HUES6 (cell line): Measurements from ENCODE around the gene NOX5.
"Not testable (repeated sequence)": the region's sequence is repeated elsewhere in the genome, so short reads cannot be mapped to it uniquely, and the experiment has no call there.

ENCODE experiments used
- H3K27ac ChIP-seq: 2 replicates; pipeline ENCODE4 v1.7.0; 2013; ENCODE audit warnings: low read depth, mild to moderate bottlenecking, low read length, inconsistent platforms
- H3K27me3 ChIP-seq: 2 replicates; pipeline ENCODE4 v1.6.1; 2013; ENCODE audit warnings: low read length; ENCODE audit not compliant: control insufficient read depth, insufficient read depth
- H3K36me3 ChIP-seq: 2 replicates; pipeline ENCODE4 v1.6.1; 2013; ENCODE audit warnings: low read length; ENCODE audit not compliant: control insufficient read depth, insufficient read depth
- H3K4me1 ChIP-seq: 2 replicates; pipeline ENCODE4 v1.6.1; 2013; ENCODE audit warnings: low read length; ENCODE audit not compliant: control insufficient read depth, insufficient read depth
- H3K4me3 ChIP-seq: 2 replicates; pipeline ENCODE4 v1.5.1; 2013; ENCODE audit warnings: low read depth, low read length
- H3K9ac ChIP-seq: one replicate; pipeline ENCODE4 v1.6.1; 2013; ENCODE audit warnings: mild to moderate bottlenecking, low read length
- H3K9me3 ChIP-seq: 2 replicates; pipeline ENCODE4 v1.6.1; 2013; ENCODE audit warnings: low read depth, low read length; ENCODE audit not compliant: control insufficient read depth, insufficient read depth

Gene NOX5

DNA sequence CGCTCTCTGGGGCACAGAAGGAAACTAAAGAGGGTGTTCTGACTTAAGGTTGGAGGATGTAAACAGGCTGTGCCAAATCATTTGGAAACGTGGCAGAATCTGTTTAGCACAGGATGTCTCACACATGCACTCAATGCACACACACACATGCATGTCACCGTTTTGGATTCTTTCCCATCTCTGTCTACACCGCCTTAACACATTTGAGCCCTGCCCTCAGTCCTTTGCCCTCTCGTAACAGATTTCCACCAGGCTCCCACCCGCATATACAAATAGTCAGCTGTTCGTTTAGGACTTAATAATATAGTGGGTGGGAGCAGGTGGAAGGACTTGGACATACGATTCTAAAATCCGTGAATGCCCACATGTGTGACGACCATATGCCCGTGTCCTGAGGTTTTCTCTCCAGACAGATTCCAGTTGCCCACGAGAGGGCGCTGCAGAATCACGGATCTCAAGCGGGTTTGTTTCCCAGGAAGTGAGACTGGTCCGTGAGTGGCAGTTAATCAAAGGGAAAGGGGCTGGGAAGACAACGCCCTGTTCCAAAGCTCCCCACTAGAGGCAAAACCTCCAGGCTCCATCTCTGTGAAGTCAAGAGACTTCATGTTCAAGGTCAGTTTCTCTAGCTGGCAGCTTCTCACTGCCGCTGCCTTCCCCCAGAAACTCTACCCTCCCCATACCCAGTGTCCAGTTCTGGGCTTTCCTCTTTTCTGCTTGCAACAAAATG, 44.5 kb downstream of the NOX5 start:
- Histone ChIP-seq H3K27ac (no peak overlapping the region), H3K9me3 (no peaks in the 10 kb centered on the region)

GRCh38 chr15:69059557-69059943, 45.1 kb downstream of the NOX5 start:
- Histone ChIP-seq H3K9ac (no peak overlapping the region), H3K36me3 (no peaks in the 10 kb centered on the region), H3K9me3 (no peaks in the 10 kb centered on the region), H3K4me1 (peaks cover 10% of the 10 kb centered on the region; the same call in 1 of the 2 replicates), H3K27ac (no peak overlapping the region), H3K4me3 (no peak overlapping the region), H3K27me3 (peaks cover 20% of the 10 kb centered on the region)

More for the DNA sequence above, 44.5 kb downstream of the NOX5 start:
- Histone ChIP-seq H3K27me3 (peaks cover 20% of the 10 kb centered on the region), H3K4me3 (no peak overlapping the region), H3K36me3 (no peaks in the 10 kb centered on the region), H3K9ac (no peak overlapping the region), H3K4me1 (peaks cover 10% of the 10 kb centered on the region; the same call in 1 of the 2 replicates)

GRCh38 chr15:69060041-69060481, 45.6 kb downstream of the NOX5 start:
- Histone ChIP-seq H3K27me3 (peaks cover 20% of the 10 kb centered on the region), H3K27ac (no peak overlapping the region), H3K4me3 (no peak overlapping the region), H3K36me3 (no peaks in the 10 kb centered on the region), H3K4me1 (peaks cover 10% of the 10 kb centered on the region; the same call in 1 of the 2 replicates), H3K9ac (no peak overlapping the region), H3K9me3 (no peaks in the 10 kb centered on the region)

DNA sequence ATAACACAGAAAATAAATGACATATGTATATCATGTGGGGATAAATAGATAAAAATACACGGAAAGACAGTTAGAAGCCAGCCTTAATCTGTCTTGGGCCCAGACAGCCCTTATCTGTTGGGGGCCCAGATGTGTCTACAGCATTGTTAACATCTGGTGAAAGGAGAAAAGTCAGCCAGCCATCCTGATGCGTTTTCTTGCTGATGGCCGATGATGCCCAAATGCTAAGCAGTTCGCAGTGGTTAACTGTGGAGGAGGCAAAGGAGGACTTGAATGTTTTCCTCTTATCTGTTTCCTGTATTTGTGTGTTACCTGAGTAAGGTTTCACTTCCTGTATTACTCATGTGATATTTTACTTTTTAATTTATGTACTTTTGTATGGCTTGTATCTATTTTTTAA, 46.2 kb downstream of the NOX5 start:
- Histone ChIP-seq H3K27ac (no peak overlapping the region), H3K27me3 (peaks cover 20% of the 10 kb centered on the region), H3K4me3 (no peak overlapping the region), H3K36me3 (no peaks in the 10 kb centered on the region), H3K4me1 (peaks cover 10% of the 10 kb centered on the region; the same call in 1 of the 2 replicates), H3K9me3 (no peaks in the 10 kb centered on the region), H3K9ac (no peak overlapping the region)

GRCh38 chr15:69061414-69061842, 46.9 kb downstream of the NOX5 start:
- no peak overlapping the region for H3K27ac ChIP-seq
- H3K9ac ChIP-seq = no peak overlapping the region
- peaks cover 20% of the 10 kb centered on the region for H3K27me3 ChIP-seq
- peaks cover 10% of the 10 kb centered on the region; the same call in 1 of the 2 replicates for H3K4me1 ChIP-seq
- H3K4me3 ChIP-seq = no peak overlapping the region
- no peaks in the 10 kb centered on the region for H3K36me3 ChIP-seq
- no peaks in the 10 kb centered on the region for H3K9me3 ChIP-seq

GRCh38 chr15:69064649-69065048, 50.2 kb downstream of the NOX5 start:
- no peak overlapping the region for H3K9ac ChIP-seq
- no peak overlapping the region for H3K27ac ChIP-seq
- peaks cover 10% of the 10 kb centered on the region for H3K9me3 ChIP-seq
- no peaks in the 10 kb centered on the region for H3K36me3 ChIP-seq
- H3K4me1 ChIP-seq = peaks cover 6% of the 10 kb centered on the region; the same call in 1 of the 2 replicates
- no peak overlapping the region for H3K4me3 ChIP-seq
- peaks cover 3% of the 10 kb centered on the region; the same call in 1 of the 2 replicates for H3K27me3 ChIP-seq

GRCh38 chr15:69066007-69066995, 51.8 kb downstream of the NOX5 start:
- H3K36me3 ChIP-seq = no peaks in the 10 kb centered on the region
- peaks cover 3% of the 10 kb centered on the region; the same call in 1 of the 2 replicates for H3K27me3 ChIP-seq
- H3K9me3 ChIP-seq = peaks cover 18% of the 10 kb centered on the region
- no peaks in the 10 kb centered on the region for H3K4me1 ChIP-seq
- H3K9ac ChIP-seq = no peak overlapping the region
- no peak overlapping the region for H3K27ac ChIP-seq
- H3K4me3 ChIP-seq = no peak overlapping the region

GRCh38 chr15:69067296-69067695, 52.8 kb downstream of the NOX5 start:
- Histone ChIP-seq H3K9me3 (peaks cover 18% of the 10 kb centered on the region), H3K9ac (no peak overlapping the region), H3K4me1 (no peaks in the 10 kb centered on the region), H3K27ac (no peak overlapping the region), H3K27me3 (peaks cover 6% of the 10 kb centered on the region; the same call in 1 of the 2 replicates), H3K36me3 (no peaks in the 10 kb centered on the region), H3K4me3 (no peak overlapping the region)

DNA sequence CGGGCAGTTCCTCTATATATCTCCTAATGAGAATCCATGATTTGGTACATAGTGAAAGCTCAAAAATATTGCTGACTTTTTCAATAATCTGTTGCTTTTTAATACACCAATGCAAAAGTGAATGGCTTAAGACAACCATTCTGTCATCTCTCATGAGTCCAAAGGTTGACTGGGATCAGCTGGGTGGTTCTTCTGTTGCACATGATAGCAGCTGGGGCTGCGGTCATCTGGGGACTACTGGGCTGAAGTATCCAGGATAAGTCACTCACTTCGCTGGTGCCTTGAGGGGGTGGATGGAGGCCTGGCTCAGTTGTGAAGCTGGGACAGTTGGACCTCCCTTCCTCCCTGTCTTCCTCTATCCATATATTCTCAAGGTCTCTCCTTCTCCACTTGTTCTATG, 53.7 kb downstream of the NOX5 start:
- H3K9me3 ChIP-seq = peaks cover 22% of the 10 kb centered on the region
- no peak overlapping the region for H3K9ac ChIP-seq
- no peak overlapping the region for H3K4me3 ChIP-seq
- H3K36me3 ChIP-seq = no peaks in the 10 kb centered on the region
- H3K27ac ChIP-seq = no peak overlapping the region
- H3K4me1 ChIP-seq = no peaks in the 10 kb centered on the region
- H3K27me3 ChIP-seq = 0 out of 2 replicates have a peak, but pooled peaks cover 3% of the 10 kb centered on the region

DNA sequence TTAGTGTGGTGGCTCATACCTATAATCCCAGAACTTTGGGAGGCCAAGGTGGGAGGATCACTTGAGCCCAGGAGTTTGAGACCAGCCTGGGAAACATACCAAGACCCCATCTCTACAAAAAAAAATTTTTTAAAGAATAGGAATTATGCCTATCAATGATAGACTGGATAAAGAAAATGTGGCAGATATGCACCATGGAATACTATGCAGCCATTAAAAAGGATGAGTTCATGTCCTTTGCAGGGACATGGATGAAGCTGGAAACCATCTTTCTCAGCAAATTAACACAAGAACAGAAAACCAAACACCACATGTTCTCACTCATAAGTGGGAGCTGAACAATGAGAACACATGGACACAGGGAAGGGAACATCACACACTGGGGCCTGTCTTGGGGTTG, 54.8 kb downstream of the NOX5 start:
- not testable (repeated sequence) for H3K36me3 ChIP-seq, H3K4me1 ChIP-seq, H3K4me3 ChIP-seq, H3K9ac ChIP-seq, H3K27ac ChIP-seq
- peaks cover 11% of the 10 kb centered on the region for H3K27me3 ChIP-seq
- H3K9me3 ChIP-seq = peaks cover 22% of the 10 kb centered on the region
